HUES48 (cell line): ENCODE measurements around the gene SHLD2.
A peak's percentile ranks its signal among the peaks of the same experiment; 100 is the strongest.

Experiments
- H3K27ac ChIP-seq: one replicate; pipeline ENCODE4 v1.7.0; 2013; ENCODE audit warnings: low read depth, low read length, inconsistent platforms
- H3K27me3 ChIP-seq: 2 replicates; pipeline ENCODE4 v1.6.1; 2013; ENCODE audit warnings: mild to moderate bottlenecking, low read length; ENCODE audit not compliant: control insufficient read depth, insufficient read depth
- H3K36me3 ChIP-seq: 2 replicates; pipeline ENCODE4 v1.6.1; 2013; ENCODE audit warnings: low read length; ENCODE audit not compliant: control insufficient read depth, insufficient read depth
- H3K4me1 ChIP-seq: 2 replicates; pipeline ENCODE4 v1.6.1; 2013; ENCODE audit warnings: mild to moderate bottlenecking, low read length; ENCODE audit not compliant: control insufficient read depth, insufficient read depth
- H3K4me3 ChIP-seq: 2 replicates; pipeline ENCODE4 v1.5.1; 2013; ENCODE audit warnings: mild to moderate bottlenecking, low read depth, low read length
- H3K9ac ChIP-seq: 2 replicates; pipeline ENCODE4 v1.6.1; 2013; ENCODE audit warnings: mild to moderate bottlenecking, low read depth, low read length, moderate library complexity
- H3K9me3 ChIP-seq: 2 replicates; pipeline ENCODE4 v1.6.1; 2013; ENCODE audit warnings: low read length; ENCODE audit not compliant: control insufficient read depth, insufficient read depth

Gene SHLD2, protein sequence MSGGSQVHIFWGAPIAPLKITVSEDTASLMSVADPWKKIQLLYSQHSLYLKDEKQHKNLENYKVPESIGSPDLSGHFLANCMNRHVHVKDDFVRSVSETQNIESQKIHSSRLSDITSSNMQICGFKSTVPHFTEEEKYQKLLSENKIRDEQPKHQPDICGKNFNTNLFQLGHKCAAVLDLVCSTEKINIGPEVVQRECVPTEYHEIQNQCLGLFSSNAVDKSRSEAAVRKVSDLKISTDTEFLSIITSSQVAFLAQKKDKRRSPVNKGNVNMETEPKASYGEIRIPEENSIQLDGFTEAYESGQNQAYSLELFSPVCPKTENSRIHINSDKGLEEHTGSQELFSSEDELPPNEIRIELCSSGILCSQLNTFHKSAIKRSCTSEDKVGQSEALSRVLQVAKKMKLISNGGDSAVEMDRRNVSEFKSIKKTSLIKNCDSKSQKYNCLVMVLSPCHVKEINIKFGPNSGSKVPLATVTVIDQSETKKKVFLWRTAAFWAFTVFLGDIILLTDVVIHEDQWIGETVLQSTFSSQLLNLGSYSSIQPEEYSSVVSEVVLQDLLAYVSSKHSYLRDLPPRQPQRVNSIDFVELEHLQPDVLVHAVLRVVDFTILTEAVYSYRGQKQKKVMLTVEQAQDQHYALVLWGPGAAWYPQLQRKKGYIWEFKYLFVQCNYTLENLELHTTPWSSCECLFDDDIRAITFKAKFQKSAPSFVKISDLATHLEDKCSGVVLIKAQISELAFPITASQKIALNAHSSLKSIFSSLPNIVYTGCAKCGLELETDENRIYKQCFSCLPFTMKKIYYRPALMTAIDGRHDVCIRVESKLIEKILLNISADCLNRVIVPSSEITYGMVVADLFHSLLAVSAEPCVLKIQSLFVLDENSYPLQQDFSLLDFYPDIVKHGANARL

DNA sequence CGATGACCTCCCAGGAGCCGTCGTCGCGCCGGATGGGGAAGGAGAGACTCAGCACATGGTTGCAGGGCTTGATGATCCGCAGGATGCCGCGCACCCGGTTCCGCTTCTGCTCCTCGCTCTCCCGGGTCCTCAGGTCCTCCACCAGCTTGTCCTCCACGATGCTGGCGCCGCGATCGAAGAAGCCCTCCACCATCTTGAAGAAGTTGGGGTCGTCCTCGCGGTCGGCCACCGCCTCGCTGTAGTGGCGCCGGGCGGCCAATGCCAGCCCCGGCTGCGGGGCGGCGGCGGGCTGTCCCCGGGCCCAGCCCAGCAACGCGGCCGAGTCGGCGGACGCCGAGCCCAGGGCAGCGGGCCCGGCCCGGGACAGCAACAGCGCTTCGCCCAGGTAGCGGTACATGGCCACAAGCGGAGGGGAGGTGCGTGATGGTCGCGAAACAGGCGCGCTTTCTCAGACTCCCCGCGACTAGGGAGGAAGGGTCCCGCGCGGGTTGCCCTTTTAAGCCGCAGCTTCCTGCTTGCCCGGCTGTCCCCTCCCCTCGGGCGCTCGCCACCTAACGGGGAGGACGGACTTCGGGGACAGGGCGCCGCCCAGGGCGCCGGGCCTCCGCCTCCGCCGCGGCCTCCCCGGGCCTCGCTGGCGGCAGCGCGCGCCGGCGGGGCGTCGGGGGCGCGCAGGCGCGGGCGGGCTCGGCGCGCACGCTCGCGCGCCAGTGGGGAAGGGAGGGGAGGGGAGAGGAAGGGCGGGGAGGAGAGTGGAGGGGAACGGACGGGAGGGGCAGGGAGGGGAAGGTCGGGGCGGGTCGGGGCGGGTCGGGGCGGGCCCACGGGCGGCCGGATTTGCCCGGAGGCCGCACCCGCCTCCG is at the start of gene SHLD2, which contains the start of gene GLUD1:
Gene SHLD2 (plus strand): TSS at position 834 of the 863 bp plus-strand sequence. CDS start 56,149 bp downstream, outside the sequence.
Gene GLUD1 (minus strand): TSS at position 471 of the 863 bp plus-strand sequence. CDS start 74 bp downstream, at position 397.
- H3K27ac ChIP-seq: peak within 1 kb of the TSS; percentile 87
- peak within 1 kb of the TSS; percentile 67 for H3K4me3 ChIP-seq
- H3K4me1 ChIP-seq: peaks cover 23% of the 10 kb centered on the region
- H3K36me3 ChIP-seq: peaks cover 12% of the 10 kb centered on the region
- H3K9me3 ChIP-seq: no peaks in the 10 kb centered on the region
- no peaks in the 10 kb centered on the region for H3K27me3 ChIP-seq
- peak within 1 kb of the TSS; percentile 80 for H3K9ac ChIP-seq

DNA sequence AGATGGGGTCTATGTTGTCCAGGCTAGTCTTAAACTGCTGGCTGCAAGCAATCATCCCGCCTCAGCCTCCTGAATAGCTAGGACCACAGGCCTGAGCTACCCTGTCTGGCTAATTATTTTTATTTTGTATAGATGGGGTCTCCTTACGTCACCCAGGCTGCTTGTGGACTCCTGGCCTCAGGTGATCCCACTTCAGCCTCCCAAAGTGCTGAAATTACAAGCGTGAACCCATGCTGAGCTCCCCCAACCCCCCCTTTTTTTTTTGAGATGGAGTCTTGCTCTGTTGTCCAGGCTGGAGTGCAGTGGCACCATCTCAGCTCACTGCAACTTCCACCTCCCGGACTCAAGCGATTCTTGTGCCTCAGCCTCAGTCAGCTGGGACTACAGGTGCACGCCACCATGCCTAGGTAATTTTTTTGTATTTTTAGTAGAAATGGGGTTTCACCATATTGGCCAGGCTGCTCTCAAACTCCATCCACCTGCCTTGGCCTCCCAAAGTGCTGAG is 49.5 kb upstream of the SHLD2 start:
- Histone ChIP-seq H3K4me3 (no peak overlapping the region), H3K9ac (no peak overlapping the region), H3K27me3 (no peaks in the 10 kb centered on the region), H3K9me3 (no peaks in the 10 kb centered on the region), H3K4me1 (no peaks in the 10 kb centered on the region), H3K27ac (no peak overlapping the region), H3K36me3 (peaks cover 31% of the 10 kb centered on the region)

DNA sequence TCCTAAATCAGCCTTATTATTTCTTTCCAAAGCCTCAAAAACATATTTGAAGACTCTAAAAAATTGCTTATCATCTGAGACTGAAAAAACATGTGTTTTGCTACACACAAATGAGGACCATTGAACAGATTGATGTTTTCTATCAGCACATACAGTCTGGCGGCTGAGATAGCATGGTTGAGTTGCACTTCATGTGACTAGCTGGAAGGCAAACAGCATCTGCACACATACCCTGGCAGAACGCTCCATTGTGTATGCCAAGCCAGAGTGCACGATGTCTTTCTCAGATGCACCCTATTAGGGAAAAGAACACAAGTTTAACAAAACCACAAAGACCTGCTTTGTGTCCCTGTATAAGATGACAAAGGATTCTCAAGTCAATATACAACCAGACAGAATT is 41.9 kb upstream of the SHLD2 start:
- H3K36me3 ChIP-seq: peaks cover 84% of the 10 kb centered on the region
- no peak overlapping the region for H3K9ac ChIP-seq
- H3K27ac ChIP-seq: no peak overlapping the region
- no peaks in the 10 kb centered on the region for H3K4me1 ChIP-seq
- no peak overlapping the region for H3K4me3 ChIP-seq
- H3K9me3 ChIP-seq: no peaks in the 10 kb centered on the region
- no peaks in the 10 kb centered on the region for H3K27me3 ChIP-seq

DNA sequence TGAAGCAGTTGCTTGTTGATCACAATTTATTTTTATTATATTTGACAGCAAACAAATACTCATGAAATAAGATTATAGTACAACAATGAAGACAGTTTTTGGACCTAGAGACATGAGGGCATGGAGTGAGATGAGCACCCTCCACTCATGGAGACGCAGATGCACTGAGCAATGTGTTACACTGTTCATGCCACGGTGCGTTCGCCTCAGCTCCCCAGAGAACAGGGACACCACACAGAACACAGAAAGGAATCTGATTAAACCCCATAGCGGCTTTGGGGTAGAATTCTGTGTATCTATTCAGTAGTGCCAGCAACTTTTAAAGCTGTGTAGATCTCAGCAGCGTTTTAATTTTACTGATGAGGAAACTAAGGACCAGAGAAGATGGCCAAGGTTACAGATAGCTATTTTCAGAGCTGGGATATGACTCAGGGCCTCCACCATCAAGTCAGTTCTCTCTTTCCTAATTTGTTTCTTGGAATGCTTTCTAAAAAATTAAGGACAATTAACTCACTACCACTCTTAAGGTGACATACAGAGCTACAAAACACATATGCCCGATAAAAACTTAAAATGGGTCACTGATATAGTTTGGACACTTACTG is 41.3 kb upstream of the SHLD2 start:
- H3K9me3 ChIP-seq: no peaks in the 10 kb centered on the region
- no peak overlapping the region for H3K4me3 ChIP-seq
- H3K4me1 ChIP-seq: no peaks in the 10 kb centered on the region
- H3K36me3 ChIP-seq: peaks cover 86% of the 10 kb centered on the region
- H3K27ac ChIP-seq: no peak overlapping the region
- H3K27me3 ChIP-seq: no peaks in the 10 kb centered on the region
- H3K9ac ChIP-seq: no peak overlapping the region

DNA sequence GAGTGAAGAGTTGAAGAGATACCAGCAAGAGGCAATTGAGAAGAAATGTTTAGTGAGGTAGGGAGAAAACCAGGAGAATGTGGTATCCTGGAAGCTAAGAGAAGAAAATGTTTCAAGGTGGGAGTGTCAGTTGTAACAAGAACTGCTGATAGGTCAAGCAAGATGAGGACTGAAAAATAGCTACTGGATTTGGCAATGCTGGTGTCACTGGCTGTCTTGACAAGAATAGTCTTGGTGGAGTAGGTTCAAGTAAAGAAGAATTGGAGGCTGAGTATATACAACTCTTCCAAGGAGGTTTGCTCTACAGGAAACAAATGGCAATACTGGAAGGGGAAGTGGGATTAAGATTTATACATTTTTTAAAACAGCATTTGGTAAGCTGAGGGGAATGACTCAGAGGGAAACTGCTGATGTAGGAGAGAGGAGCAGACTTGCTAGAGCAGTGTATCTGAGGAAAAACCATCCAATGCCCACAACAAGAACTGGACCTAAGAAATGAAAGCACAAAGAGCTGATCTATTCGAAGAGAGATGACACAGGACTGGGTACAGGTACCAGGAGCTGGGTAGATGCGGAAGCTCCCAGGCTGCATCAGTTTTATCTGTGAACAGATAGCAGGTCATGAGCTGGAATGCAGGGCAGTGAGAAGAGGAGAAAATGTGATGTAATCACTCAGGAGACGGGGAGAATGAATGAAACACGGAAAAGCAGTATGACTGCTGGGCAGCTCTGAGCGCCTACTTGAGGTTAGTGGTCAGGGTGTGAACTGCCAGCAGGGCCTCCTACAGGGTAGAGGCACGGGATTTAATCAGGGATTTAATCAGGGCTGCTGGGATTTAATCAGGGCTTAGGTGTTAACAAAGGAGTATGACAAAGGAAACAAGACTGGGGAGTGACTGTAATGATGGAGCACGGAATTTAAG is 40.4 kb upstream of the SHLD2 start:
- H3K9ac ChIP-seq: no peak overlapping the region
- no peak overlapping the region for H3K4me3 ChIP-seq
- H3K9me3 ChIP-seq: no peaks in the 10 kb centered on the region
- H3K36me3 ChIP-seq: peaks cover 87% of the 10 kb centered on the region
- no peak overlapping the region for H3K27ac ChIP-seq
- H3K27me3 ChIP-seq: no peaks in the 10 kb centered on the region
- no peaks in the 10 kb centered on the region for H3K4me1 ChIP-seq

DNA sequence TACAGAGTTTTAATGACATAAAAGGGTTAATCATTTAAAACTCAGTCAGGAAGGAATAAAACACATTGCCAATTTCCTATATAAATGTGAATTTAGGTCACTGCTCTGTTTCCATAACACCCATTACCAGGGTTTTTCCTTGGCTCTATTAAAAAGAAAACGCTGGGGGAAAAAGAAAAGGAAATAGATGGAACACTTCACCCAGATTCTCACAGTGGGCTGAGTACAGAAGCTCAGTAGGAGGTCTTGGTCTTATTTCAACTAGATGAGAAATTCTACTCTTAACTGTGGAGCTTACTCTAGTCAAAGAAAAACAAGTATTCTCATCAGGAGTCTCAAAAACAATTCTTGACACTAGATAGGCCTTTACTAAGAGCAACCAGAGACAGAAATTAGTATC is 36.8 kb upstream of the SHLD2 start:
- peaks cover 85% of the 10 kb centered on the region for H3K36me3 ChIP-seq
- H3K27me3 ChIP-seq: no peaks in the 10 kb centered on the region
- H3K9me3 ChIP-seq: no peaks in the 10 kb centered on the region
- no peak overlapping the region for H3K27ac ChIP-seq
- H3K4me1 ChIP-seq: no peaks in the 10 kb centered on the region
- H3K4me3 ChIP-seq: no peak overlapping the region
- H3K9ac ChIP-seq: no peak overlapping the region

DNA sequence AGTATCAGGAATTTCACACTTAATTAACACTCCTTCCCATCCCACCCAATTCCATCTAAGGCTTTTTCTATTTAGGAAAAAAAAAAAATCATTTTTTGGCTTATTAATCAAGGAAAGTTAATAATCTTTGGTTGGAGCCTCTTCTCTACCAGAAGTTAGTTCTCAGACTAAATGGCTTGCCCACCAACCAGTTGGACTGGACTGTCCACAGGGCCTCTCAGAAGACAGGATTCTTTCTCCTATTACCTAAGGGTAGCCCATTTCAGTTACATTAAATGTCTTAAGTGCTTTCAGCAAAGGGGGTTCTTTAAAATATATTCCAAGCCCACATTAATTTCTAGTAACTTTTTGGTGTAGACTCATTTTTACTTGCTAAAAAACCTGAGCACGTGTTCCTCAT is 35.6 kb upstream of the SHLD2 start:
- no peak overlapping the region for H3K9ac ChIP-seq
- no peaks in the 10 kb centered on the region for H3K27me3 ChIP-seq
- no peaks in the 10 kb centered on the region for H3K9me3 ChIP-seq
- peaks cover 78% of the 10 kb centered on the region for H3K36me3 ChIP-seq
- no peak overlapping the region for H3K4me3 ChIP-seq
- H3K4me1 ChIP-seq: no peaks in the 10 kb centered on the region
- no peak overlapping the region for H3K27ac ChIP-seq

DNA sequence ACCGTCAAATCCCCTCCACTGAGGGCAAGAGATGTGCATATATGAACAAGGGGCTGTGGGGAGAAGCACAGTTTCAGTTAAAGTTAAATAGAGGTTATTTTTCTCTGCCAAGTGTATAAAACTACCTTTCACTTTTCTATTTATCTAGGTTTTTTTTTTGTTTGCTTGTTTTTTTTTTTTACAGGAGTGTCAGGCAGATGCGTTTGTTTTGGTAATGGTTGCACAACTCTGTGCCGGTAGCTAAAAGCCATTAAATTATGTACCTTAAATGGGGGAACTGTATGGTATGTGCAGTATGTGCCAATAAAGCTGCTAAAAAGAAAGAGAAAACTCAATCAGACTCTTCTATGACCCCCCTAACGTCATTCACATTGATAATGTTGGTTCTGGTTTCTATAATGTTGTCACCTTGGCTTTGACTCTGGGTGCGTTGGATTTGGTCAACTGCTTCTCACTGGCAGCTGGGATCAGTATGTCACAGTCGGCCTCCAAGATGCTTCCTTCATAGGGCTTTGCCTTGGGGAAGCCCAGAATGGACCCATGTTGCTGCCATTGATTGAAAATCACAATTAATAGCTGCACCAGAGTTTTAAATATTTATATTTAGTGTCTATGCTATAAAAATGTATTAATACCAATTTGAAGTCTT is 34.6 kb upstream of the SHLD2 start:
- H3K36me3 ChIP-seq: peaks cover 76% of the 10 kb centered on the region
- no peaks in the 10 kb centered on the region for H3K27me3 ChIP-seq
- H3K4me3 ChIP-seq: no peak overlapping the region
- H3K9ac ChIP-seq: no peak overlapping the region
- no peaks in the 10 kb centered on the region for H3K9me3 ChIP-seq
- no peaks in the 10 kb centered on the region for H3K4me1 ChIP-seq
- H3K27ac ChIP-seq: no peak overlapping the region

DNA sequence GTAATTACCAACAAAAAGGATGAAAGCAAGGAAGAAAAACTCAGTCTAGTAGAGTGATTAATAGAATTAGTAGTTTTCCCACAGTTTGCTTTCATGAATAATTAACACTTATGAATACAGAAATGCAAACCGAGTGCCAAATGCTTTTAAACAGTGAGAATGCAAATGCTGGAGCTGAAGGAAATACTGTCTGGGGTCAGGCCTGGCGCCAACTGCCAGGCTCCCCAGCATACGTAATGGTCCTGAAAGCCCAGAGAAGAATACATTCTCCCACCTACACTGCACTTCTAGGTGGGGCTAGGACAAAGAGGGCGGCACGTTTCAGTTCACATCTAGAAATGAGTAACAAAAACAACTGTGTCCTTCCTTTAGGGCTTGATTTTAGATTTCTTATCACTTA is 30.4 kb upstream of the SHLD2 start:
- Histone ChIP-seq H3K27ac (no peak overlapping the region), H3K36me3 (peaks cover 80% of the 10 kb centered on the region), H3K4me1 (no peaks in the 10 kb centered on the region), H3K9ac (no peak overlapping the region), H3K9me3 (no peaks in the 10 kb centered on the region), H3K27me3 (no peaks in the 10 kb centered on the region), H3K4me3 (no peak overlapping the region)
